SK-N-SH treated with all-trans-retinoic acid at 6 μM for 48 hours (cell line): ENCODE data around the gene ROCK2.

Experiments
- BACH2 ChIP-seq: fragments of 250-450 bp; sonication (Bioruptor Pico); IDR thresholded peaks from 2 replicates; pipeline ENCODE4 v1.9.0; 2021; ENCODE audit warnings: mild to moderate bottlenecking, borderline replicate concordance
- CSRNP3 ChIP-seq: fragments of 250-450 bp; sonication (Bioruptor Pico); IDR thresholded peaks from 2 replicates; pipeline ENCODE4 v1.5.1; 2021; ENCODE audit warnings: mild to moderate bottlenecking, moderate library complexity
- RARB ChIP-seq: fragments of 250-450 bp; sonication (Bioruptor Pico); IDR thresholded peaks from 2 replicates; pipeline ENCODE4 v1.8.0; 2021; ENCODE audit warnings: mild to moderate bottlenecking, moderate library complexity
- TCF4 ChIP-seq: fragments of 250-450 bp; sonication (Bioruptor Pico); IDR thresholded peaks from 2 replicates; pipeline ENCODE4 v1.8.0; 2021; ENCODE audit warnings: mild to moderate bottlenecking, moderate library complexity, borderline replicate concordance
- ZC3H10 ChIP-seq: fragments of 250-450 bp; sonication (Bioruptor Pico); IDR thresholded peaks from 2 replicates; pipeline ENCODE4 v1.5.1; 2021; ENCODE audit warnings: mild to moderate bottlenecking, moderate library complexity
- ZFP30 ChIP-seq: fragments of 450-650 bp; formaldehyde crosslinking; IDR thresholded peaks from 2 replicates; pipeline ENCODE4 v1.5.0; 2022; ENCODE audit warnings: mild to moderate bottlenecking, moderate library complexity
- TF ChIP-seq, protein P1 (sequence below): fragments of 250-450 bp; sonication (Bioruptor Pico); IDR thresholded peaks from 2 replicates; pipeline ENCODE4 v1.8.0; 2020; ENCODE audit warnings: mild to moderate bottlenecking, moderate library complexity, borderline replicate concordance

- TF ChIP-seq TCF4 (CRISPR knock-in tag) = no peak
- no peak for TF ChIP-seq CSRNP3
- no peak for TF ChIP-seq ZC3H10 (CRISPR knock-in tag)
- no peak for TF ChIP-seq RARB (CRISPR knock-in tag)
- no peak for TF ChIP-seq BACH2 (CRISPR knock-in tag)
- TF ChIP-seq, protein P1, sequence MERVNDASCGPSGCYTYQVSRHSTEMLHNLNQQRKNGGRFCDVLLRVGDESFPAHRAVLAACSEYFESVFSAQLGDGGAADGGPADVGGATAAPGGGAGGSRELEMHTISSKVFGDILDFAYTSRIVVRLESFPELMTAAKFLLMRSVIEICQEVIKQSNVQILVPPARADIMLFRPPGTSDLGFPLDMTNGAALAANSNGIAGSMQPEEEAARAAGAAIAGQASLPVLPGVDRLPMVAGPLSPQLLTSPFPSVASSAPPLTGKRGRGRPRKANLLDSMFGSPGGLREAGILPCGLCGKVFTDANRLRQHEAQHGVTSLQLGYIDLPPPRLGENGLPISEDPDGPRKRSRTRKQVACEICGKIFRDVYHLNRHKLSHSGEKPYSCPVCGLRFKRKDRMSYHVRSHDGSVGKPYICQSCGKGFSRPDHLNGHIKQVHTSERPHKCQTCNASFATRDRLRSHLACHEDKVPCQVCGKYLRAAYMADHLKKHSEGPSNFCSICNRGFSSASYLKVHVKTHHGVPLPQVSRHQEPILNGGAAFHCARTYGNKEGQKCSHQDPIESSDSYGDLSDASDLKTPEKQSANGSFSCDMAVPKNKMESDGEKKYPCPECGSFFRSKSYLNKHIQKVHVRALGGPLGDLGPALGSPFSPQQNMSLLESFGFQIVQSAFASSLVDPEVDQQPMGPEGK (CRISPR knock-in tag) = no peak
- no peak for TF ChIP-seq ZFP30 (CRISPR knock-in tag)
These were observed 47.5 kb upstream of the ROCK2 start for GRCh38 chr2:11391942-11392266.
